HEK293 (cell line): Measurements from ENCODE around the gene ZNF189.

Source experiments
- CTCF ChIP-seq: fragments of 450-650 bp; formaldehyde crosslinking; IDR thresholded peaks from 2 replicates; pipeline ENCODE4 v1.5.1; 2016; ENCODE audit warnings: missing biosample characterization, missing genetic modification characterization
- PRDM1 ChIP-seq: fragments of 450-650 bp; formaldehyde crosslinking; IDR thresholded peaks from 2 replicates; pipeline ENCODE4; 2016; ENCODE audit warnings: missing biosample characterization, missing genetic modification characterization
- PRDM10 ChIP-seq: fragments of 450-650 bp; formaldehyde crosslinking; IDR thresholded peaks from 2 replicates; pipeline ENCODE4 v1.5.1; 2016; ENCODE audit warnings: missing biosample characterization, missing genetic modification characterization
- SP2 ChIP-seq: fragments of 450-650 bp; formaldehyde crosslinking; IDR thresholded peaks from 2 replicates; pipeline ENCODE4 v1.5.1; 2016; ENCODE audit warnings: missing biosample characterization, missing genetic modification characterization
- ZBTB11 ChIP-seq: fragments of 450-650 bp; formaldehyde crosslinking; conservative IDR thresholded peaks from 2 replicates; pipeline ENCODE4 v1.5.1; 2016; ENCODE audit warnings: low read depth, missing biosample characterization, missing genetic modification characterization
- ZBTB7A ChIP-seq: fragments of 450-650 bp; formaldehyde crosslinking; IDR thresholded peaks from 2 replicates; pipeline ENCODE4 v1.5.1; 2016; ENCODE audit warnings: low read depth, missing biosample characterization, missing genetic modification characterization
- ZNF2 ChIP-seq: fragments of 450-650 bp; formaldehyde crosslinking; IDR thresholded peaks from 2 replicates; pipeline ENCODE4 v1.5.1; 2016; ENCODE audit warnings: missing biosample characterization, missing genetic modification characterization
- ZNF24 ChIP-seq: fragments of 450-650 bp; formaldehyde crosslinking; IDR thresholded peaks from 2 replicates; pipeline ENCODE4 v1.5.1; 2016; ENCODE audit warnings: missing biosample characterization, missing genetic modification characterization
- ZNF274 ChIP-seq, 2 experiments: fragments of 200-500 bp in 1 of 2; fragments of 450-650 bp in 1 of 2; sonication (Bioruptor generic) in 1 of 2; formaldehyde crosslinking in 1 of 2; IDR thresholded peaks; 2 replicates each; pipeline versions ENCODE4 v1.5.1 to v1.6.1; 2014 to 2016; ENCODE audit warnings: borderline replicate concordance in 1 of 2, inconsistent platforms in 1 of 2, low read length in 1 of 2, missing biosample characterization in 1 of 2, missing genetic modification characterization in 1 of 2
- ZNF488 ChIP-seq: fragments of 450-650 bp; formaldehyde crosslinking; IDR thresholded peaks from 2 replicates; pipeline ENCODE4 v1.5.1; 2016; ENCODE audit warnings: missing biosample characterization, missing genetic modification characterization
- ZNF830 ChIP-seq: fragments of 450-650 bp; IDR thresholded peaks from 2 replicates; pipeline ENCODE4 v1.5.0; 2018; ENCODE audit warnings: missing biosample characterization, missing genetic modification characterization, low read depth, mild to moderate bottlenecking, moderate library complexity

- TF ChIP-seq PRDM10 (tag by site-specific recombination) (no peak), CTCF (tag by site-specific recombination) (peak; percentile 39; the same call in 1 of the 2 replicates), ZNF274 (IDR thresholded peaks at IDR 0.05; ENCODE audit: low read length) (no peak), ZNF274 (tag by site-specific recombination; IDR thresholded peaks at IDR 0.05; ENCODE audit: borderline replicate concordance) (no peak), ZBTB11 (tag by site-specific recombination) (no peak), ZBTB7A (tag by site-specific recombination) (no peak), ZNF830 (tag by site-specific recombination) (no peak), PRDM1 (tag by site-specific recombination) (no peak), ZNF2 (tag by site-specific recombination) (no peak), ZNF24 (no peak), SP2 (no peak), ZNF488 (tag by site-specific recombination) (no peak)
Observed at GRCh38 chr9:101458963-101459631, 60.4 kb downstream of the ZNF189 start.
